Measurements from ENCODE around the gene IGF2BP3.
"Not testable (repeated sequence)": the region's sequence is repeated elsewhere in the genome, so short reads cannot be mapped to it uniquely, and the experiment has no call there.

IGF2BP3 gene

GRCh38 chr7:23341846-23342598 lies 128.3 kb downstream of the IGF2BP3 start:
- DNase-seq (ENCODE audit: low read depth in 2 of 2) = no peak

DNA sequence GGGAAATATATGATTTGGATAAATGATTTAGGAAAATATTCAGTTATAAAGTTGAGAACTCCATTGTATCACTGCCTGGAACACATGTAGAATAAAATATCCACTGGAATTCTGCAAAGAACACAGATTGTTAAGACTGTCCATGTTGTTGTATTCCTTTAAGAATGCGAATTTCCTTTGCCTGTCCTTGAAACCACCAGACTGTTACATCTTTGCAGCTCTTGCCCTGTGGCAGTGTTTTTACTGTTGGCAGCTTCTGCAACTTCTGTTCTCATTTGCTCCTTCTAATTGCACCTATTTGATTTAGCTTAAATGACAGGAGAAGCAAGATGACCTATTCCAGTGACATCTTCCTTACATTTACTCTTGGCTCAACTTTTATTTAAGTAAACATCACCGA lies 131.4 kb downstream of the IGF2BP3 start:
- DNase-seq (ENCODE audit: low read depth in 2 of 2) = no peak

- no peak for DNase-seq (ENCODE audit: low read depth in 2 of 2)
Observed at GRCh38 chr7:23338439-23338838, 131.9 kb downstream of the IGF2BP3 start.

GRCh38 chr7:23337374-23337773 lies 132.9 kb downstream of the IGF2BP3 start:
- no peak for DNase-seq (ENCODE audit: low read depth in 2 of 2)

- no peak for DNase-seq (ENCODE audit: low read depth in 2 of 2)
Observed at GRCh38 chr7:23336799-23337283, 133.4 kb downstream of the IGF2BP3 start.

GRCh38 chr7:23336086-23336485 lies 134.2 kb downstream of the IGF2BP3 start:
- no peak for DNase-seq (ENCODE audit: low read depth in 2 of 2)

GRCh38 chr7:23335621-23336020 lies 134.7 kb downstream of the IGF2BP3 start:
- no peak for DNase-seq (ENCODE audit: low read depth in 2 of 2)

DNA sequence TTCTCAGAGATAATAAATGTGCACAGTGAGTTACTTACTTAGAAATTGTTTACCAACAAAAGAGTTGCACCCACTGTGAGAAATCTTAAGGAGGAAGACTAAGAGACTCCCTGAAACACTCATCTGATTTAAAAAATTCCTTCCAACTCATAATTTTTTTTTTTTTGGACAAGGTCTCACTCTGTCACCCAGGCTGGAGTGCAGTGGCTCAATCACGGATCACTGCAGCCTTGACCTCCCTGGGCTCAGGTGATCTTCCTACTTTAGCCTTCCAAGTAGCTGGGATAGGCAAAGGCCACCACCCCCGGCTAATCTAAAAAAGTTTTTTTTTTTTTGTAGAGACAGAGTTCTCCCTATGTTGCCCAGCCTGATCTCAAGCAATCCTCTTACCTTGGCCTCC lies 135.2 kb downstream of the IGF2BP3 start:
- no peak for DNase-seq (ENCODE audit: low read depth in 2 of 2)

DNA sequence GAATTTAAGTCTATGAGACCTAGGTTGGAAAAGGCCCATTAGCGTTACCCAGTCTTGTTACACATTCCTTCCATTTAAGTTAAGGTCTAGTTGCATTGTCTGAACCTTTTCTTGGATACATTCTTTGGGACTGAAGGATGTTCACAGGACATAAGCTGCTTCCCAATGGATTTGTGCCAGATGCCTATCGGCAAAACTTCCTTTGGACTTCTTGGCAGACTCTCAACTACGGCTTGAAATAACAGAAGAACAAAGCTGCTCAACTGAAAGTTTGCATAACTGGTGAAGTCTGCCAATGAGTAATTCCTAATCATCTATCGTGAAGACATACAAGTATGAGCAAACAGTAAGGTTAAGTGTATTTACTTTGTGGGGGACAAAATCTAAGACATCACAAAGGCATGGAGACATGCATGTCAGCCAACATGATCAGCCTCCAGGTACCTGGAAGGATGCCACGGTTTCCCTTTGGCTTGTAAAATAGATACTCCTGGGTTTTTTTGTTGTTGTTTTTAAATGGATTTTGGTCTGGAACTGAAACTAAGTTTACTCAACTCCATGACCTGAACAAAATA lies 135.7 kb downstream of the IGF2BP3 start:
- no peak for DNase-seq (ENCODE audit: low read depth in 2 of 2)

DNA sequence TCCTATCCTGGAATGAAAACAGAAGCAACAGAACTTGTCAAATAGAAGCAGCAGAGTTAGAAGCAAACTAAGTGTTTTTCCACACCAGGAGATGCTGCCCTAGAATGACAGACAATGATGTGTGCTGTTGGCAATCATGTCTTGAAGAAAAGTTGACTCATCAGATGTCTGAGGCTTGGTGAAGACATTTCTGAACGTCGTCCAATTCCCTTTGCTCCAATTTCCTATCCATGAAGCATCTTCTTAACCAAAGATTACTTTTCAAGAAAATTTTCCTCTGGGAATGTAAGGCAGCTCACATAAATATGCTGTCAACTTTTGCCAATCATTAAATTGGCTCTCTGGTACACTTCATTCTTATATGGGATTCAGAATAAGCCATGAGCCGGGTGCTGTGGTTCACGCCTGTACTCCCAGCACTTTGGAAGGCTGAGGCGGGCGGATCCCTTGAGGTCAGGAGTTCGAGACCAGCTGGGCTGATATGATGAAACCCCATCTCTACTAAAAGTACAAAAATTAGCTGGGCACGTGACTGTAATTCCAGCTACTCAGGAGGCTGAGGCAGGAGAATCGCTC lies 136.5 kb downstream of the IGF2BP3 start:
- DNase-seq (ENCODE audit: low read depth in 2 of 2) = no peak

DNA sequence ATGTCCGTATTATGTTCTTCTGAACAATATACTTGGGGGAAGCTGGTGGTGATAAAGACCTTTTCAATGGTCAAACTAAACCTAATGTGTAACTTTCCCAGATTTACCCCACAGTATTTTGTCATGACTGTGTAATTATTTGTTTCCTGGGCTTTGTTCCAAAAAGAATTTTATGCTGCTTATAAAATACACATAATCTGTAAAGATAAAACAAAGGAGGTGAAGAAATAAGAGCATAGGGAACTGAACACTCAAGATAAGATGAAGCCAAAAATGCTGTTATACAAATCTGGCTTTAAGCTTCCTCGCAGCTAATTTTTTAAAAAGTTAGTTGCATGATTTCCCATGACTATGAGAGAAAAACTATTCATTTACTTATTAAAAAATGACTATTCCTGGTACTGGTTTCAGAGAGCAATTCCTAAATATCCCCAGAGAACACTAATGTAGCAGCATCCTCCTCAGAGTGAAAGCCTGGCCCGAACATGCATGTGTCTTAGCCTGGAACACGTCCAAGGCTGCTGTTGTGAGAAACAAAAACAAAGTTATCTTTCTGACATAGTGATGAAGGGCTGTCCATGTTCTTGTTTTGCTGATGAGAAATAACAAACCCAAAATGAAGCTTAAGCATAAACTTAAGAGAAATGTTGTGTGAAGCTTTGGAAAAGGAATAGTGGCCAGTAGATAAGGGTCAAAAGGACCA lies 137.2 kb downstream of the IGF2BP3 start:
- DNase-seq (ENCODE audit: low read depth in 2 of 2) = no peak

DNA sequence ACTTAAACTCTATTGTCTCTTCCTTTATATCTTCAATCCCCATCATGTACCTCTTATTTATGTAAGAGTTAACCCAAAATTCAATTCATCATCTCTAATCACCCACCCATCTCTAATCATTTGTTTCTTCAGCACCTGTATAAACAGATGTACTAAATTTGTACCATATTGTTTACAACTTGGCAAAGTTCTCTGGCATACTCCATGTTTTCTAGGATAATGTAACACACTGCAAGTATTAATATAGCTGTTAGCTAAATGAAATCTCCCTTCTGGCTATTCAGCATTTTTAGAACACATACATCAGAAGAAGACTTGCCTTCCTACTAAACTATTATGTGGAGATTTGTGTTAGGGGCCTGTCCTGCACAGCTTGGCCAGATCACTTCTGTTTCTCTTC lies 138.1 kb downstream of the IGF2BP3 start:
- DNase-seq (ENCODE audit: low read depth in 2 of 2) = no peak

- no peak for DNase-seq (ENCODE audit: low read depth in 2 of 2)
Observed at GRCh38 chr7:23331132-23331531, 139.2 kb downstream of the IGF2BP3 start.

DNA sequence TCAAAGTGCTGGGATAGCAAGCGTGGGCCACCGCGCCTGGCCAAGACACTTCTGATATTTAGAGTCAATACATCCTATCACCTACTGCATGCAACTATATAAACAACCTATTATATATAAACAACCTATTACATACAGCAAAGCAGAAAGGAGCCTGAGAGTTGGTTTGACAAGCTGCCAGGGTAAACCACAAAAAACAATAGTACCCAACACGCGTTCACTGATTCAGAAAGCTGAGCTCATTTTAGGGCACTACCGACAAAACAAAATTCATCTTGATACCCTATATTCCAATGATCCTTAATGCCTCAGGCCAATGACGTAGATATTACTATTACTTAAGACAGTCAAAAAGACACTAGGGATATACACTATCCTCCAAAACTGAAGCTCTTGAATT lies 154.9 kb downstream of the IGF2BP3 start:
- DNase-seq (ENCODE audit: low read depth in 2 of 2) = no peak

DNA sequence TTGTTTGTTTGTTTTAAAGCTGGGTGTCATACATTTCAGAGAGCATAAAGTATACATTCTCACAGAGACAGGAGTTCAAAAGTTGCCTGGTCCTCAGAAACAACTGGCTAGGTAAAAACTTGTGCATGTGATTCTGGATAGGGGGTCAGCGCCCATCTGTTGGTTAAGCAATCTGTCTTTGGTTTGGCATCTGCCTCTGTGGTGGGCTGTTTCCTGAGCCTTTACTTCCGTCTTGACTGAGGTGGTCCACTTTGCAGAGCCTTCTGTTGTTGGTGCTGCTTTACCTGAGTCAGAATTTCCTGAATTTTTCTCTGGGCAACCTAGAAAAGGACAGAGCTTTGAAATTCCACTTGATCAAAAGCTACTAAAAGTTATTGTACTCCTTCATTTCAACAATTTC lies 158.2 kb downstream of the IGF2BP3 start:
- DNase-seq (ENCODE audit: low read depth in 2 of 2) = not testable (repeated sequence)

- no peak for DNase-seq (ENCODE audit: low read depth in 2 of 2)
Observed at GRCh38 chr7:23308754-23309153, 161.5 kb downstream of the IGF2BP3 start.

DNA sequence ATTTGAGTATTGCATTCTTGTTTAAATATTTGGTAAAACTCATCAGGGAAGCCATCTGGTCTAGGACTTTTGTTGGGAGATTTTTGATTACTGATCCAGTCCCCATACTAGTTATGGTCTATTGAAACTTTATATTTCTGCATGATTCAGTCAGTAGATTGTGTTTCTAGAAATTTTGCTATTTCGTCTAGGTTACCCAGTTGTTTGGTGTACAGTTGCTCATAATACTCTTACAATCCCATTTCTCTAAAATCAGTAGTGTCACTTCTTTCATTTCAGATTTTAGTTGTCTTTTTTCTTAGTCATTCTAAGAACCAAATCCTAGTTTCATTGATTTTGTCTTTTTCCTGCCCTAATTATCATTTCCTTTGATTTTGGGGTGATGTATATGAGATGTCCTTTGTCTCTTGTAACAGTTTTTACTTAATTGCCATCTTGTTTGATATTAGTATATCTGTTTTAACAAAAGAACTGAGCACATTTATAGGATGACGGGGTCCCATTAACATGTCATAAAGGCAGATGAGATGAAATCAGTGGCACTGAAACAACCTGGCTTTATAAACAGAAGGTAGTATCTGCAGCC lies 163.3 kb downstream of the IGF2BP3 start:
- no peak for DNase-seq (ENCODE audit: low read depth in 2 of 2)

- DNase-seq (ENCODE audit: low read depth in 2 of 2) = no peak
Observed at GRCh38 chr7:23299770-23300300, 170.5 kb downstream of the IGF2BP3 start.

GRCh38 chr7:23298885-23299769 lies 171.2 kb downstream of the IGF2BP3 start, which contains the start of gene MALSU1:
MALSU1 (plus strand) TSS chr7:23299339; CDS start chr7:23299353, 14 bp downstream.
- peak; percentile 96 to 99 for DNase-seq (ENCODE audit: low read depth in 2 of 2)

DNA sequence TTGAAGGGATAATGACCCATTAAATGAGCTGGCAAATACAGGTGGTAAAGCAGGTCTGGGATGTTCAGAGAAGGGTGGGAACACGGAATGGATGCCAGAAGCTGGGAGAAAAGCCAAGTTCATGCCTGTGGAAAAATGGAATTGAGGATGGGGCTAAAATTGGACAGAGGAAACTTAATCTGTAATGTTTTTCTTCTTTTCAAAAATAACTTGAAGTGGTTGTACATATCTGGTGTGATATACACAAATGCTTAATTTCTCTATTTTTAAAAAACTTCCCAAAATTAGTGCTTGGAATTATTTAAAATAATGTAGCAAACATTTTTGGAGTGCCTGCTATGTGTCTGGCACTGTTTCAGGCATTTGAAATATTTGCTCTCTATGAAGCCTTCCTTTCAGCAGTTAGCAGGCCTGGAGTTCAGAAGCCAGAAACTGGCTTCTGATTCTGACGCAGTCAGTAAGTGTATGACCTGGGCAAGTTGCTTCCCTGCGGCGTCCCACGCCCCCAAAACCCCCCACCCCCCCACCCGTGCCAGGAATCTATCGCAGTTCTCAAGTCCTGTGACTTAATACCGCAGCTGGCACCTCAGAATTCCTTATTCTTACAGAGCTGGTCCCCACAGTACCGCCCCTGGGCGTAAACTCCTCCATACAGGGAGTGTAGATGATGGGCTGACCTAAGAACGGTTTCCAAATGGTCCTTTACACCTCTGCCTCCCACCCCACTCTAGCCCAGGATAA lies 172.0 kb downstream of the IGF2BP3 start:
- DNase-seq (ENCODE audit: low read depth in 2 of 2) = no peak

All from activated CD4-positive, alpha-beta T cell treated with anti-CD3 and anti-CD28 coated beads for 24 hours (primary cell).